GM18909 (cell line): ENCODE data around the gene CORT.
"Not testable (repeated sequence)": the region's sequence is repeated elsewhere in the genome, so short reads cannot be mapped to it uniquely, and the experiment has no call there.

Experiments used
- ATAC-seq: cut with Tn5 transposase; IDR thresholded peaks from one replicate; pipeline ENCODE4 v1.9.1; 2021; ENCODE audit warnings: mild to moderate bottlenecking; ENCODE audit not compliant: unreplicated experiment, poor library complexity

CORT gene

GRCh38 chr1:10473145-10473765 is 23.4 kb downstream of the CORT start:
- no peak for ATAC-seq

DNA sequence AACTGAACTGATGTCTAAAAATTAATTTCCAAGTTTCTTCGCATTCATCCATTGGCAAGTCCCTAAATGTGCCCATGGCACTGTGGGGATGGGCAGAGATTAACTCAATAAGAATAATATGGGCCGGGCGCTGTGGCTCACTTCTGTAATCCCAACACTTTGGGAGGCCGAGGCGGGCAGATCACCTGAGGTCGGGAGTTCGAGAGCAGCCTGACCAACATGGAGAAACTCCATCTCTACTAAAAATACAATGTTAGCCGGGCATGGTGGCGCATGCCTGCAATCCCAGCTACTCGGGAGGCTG is 24.4 kb downstream of the CORT start:
- not testable (repeated sequence) for ATAC-seq

DNA sequence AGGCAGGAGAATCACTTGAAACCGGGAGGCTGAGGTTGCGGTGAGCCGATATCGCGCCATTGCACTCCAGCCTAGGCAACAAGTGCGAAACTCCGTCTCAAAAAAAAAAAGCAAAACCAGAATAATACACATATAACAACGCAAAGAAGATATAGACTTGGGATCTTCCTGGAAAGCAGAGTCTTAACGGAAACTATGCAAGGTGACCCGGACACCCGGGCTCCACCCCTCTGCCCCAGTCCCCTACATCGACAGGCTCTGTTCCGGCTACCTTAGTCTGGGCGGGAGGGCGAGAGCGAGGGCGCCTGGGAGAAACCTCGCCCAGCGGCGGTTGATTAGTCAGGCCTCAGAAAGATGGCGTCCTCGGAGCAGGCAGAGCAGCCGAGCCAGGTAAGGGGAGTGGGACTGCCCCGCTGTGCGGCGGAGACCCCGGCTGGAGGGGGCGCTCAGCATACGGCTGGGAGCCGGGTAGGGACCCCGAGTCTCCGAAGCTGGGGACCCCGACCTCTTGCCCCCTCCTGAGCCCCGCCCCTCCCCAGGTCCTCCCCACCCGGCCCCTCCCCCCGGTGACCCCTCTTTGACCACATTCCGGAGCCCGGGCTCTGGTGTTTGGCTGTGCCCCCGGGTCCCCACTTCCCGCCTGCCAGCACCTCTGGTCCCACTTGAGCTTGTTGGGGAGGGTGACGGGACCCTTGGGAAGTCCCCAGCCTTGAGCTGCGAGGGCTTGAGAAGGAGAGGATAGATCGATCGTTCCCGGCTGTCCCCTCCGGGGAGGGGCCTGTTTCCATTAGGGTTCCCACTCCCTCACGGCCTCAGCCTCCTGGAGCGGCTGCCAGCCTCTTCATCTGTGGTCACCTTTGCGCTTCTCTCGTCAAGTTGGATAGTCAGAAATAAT is 25.0 kb downstream of the CORT start, which contains the start of gene PEX14:
Gene PEX14 (plus strand): TSS at position 338 of the 895 bp plus-strand sequence. CDS start 17 bp downstream, at position 355.
- ATAC-seq = peak; percentile 71

- no peak for ATAC-seq
Observed at GRCh38 chr1:10475510-10475909, 25.7 kb downstream of the CORT start.

DNA sequence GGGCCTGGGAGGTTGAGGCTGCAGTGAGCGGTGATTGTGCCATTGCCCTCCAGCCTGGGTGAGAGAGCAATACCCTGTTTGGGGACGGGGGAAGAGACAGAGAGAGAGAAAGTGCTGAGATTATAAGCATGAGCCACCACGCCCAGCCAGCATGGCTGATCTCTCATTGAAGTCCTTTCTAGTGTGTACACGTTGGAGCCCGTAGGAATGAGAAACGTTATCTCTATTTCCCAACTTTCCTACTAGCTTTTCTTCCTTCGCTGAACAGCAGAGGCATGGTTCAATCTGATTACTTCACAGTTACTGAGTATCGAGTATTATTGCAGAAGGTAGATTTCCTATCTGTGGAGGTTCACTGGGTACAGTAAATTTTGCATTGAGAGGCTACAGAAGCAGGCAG is 29.5 kb downstream of the CORT start:
- no peak for ATAC-seq

- no peak for ATAC-seq
Observed at GRCh38 chr1:10480614-10481013, 30.8 kb downstream of the CORT start.

GRCh38 chr1:10484521-10484920 is 34.7 kb downstream of the CORT start:
- no peak for ATAC-seq

GRCh38 chr1:10489291-10490055 is 39.6 kb downstream of the CORT start:
- ATAC-seq = no peak

DNA sequence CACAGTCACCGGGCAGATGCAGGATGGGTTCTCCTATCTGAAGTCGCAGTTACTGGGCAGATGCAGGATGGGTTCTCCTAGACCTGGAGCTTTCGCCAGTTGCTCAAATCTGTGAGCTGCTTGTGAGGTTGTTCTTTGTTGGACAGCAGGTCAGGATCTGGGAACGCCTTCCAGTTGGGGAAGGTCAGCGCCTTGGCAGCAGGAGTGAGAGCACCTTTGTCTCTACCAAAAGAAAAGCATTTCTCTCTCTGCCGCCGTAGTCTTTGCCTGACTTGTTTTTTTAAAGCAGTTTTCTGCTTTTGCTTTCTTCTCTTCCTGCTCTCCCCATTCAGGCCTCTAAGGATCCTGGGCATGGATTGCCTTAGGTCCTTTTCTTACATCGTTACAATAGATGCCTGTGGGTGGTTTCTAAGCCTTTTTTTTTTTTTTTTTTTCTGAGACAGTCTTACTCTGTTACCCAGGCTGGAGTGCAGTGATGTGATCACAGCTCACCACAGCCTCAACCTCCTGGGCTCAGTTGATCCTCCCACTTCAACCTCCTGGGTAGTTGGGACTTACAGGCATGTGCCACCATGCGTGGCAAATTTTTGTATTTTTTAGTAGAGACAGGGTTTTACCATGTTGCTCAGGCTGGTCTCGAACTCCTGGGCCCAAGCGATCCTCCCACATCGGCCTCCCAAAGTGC is 40.6 kb downstream of the CORT start:
- no peak for ATAC-seq

GRCh38 chr1:10494418-10494753 is 44.6 kb downstream of the CORT start:
- ATAC-seq = no peak

GRCh38 chr1:10494754-10495474 is 45.1 kb downstream of the CORT start:
- peak; percentile 76 for ATAC-seq

GRCh38 chr1:10495475-10495817 is 45.6 kb downstream of the CORT start:
- no peak for ATAC-seq

- ATAC-seq = no peak
Observed at GRCh38 chr1:10495952-10496351, 46.1 kb downstream of the CORT start.

GRCh38 chr1:10497109-10497508 is 47.3 kb downstream of the CORT start:
- ATAC-seq = no peak

GRCh38 chr1:10498231-10498630 is 48.4 kb downstream of the CORT start:
- ATAC-seq = no peak
